ENCODE measurements around the gene LECT2.

LECT2 gene

DNA sequence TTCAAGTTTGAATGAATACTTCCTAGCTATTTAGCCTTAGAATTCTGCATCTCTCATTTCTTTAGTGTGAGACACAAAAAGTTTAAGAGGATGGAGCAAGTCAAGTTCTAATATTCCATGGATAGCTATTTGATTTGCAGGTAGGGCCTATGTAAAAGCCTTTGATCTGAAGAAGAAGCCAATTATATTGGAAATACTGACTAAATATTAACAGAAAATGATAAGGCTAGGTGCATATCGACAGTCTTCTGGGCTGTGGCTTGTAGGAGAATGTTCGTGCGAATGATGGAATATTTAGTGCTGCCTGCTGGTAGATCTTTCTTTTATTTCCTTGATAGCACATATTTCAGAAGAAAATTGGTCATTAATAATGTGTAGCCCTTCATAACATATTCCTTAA is at the start of gene LECT2:
Gene LECT2, minus strand, starts transcription at position 85 of the 400 bp plus-strand sequence. CDS start 150 bp downstream, outside the sequence.
- no peak for DNase-seq

DNA sequence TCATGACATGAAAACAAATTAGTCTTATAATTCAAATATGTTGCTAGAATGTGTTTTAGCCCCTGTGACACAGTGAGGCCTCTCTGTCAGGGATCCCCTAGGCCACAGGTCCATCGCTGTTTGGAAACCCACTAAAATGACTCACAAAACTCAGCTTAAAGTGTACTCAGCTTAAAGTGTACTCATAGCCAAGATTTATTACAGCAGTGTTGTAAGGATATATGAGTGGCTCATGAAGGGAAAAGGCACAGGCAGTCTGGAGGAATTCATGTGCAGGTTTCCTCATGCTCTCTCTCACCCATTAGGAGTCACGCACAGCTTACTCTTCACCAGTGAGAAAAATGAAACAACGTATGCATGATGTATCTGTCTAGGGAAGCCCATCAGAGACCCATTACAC is 49.7 kb upstream of the LECT2 start:
- no peak for DNase-seq

DNA sequence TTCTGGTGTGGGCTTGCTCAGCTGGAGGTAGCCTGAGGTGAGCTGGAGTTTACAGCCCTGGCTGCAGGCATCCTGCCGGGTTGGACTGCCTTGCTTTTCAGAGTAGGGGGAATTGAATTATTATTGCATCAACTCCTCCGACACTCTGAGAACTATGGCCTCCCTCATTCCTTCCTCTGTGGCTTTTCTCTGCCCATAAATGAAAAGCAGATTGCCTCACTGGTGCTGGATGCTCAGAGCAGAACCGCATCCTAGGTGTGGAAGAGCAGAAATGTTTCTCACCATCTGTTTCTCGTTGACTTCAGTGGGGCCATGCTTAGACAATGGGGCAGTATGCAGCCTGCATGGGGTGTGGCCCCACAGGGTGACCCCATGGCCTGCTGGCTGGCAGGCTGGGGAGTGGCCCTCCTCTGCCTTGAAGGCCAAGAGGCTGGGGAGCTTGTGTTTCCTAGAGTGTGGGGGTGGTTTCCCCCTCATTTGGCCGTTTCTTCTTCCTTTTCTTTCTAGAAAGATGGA is 46.7 kb upstream of the LECT2 start:
- no peak for DNase-seq

- DNase-seq = no peak
Measured at GRCh38 chr5:136000932-136001331, 46.1 kb upstream of the LECT2 start.

DNA sequence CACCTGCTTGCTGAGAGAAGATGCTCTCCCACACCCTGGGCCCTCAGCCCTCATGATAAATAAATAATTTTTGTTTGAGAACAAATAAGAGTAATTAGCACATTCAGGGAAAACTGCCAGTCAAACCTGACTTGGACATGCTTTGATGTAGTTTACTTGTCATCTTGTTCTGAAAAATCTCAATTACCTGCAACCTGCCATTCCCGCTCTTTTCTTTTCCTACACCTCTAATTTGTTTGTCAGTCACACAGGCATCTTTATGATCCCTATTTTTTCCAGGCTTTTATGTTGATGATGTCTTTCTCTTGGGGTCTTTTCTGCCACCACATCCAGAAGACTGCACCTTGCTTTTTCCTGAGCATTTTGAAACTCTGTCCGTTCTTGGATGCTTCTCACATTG is 45.4 kb upstream of the LECT2 start:
- no peak for DNase-seq

DNA sequence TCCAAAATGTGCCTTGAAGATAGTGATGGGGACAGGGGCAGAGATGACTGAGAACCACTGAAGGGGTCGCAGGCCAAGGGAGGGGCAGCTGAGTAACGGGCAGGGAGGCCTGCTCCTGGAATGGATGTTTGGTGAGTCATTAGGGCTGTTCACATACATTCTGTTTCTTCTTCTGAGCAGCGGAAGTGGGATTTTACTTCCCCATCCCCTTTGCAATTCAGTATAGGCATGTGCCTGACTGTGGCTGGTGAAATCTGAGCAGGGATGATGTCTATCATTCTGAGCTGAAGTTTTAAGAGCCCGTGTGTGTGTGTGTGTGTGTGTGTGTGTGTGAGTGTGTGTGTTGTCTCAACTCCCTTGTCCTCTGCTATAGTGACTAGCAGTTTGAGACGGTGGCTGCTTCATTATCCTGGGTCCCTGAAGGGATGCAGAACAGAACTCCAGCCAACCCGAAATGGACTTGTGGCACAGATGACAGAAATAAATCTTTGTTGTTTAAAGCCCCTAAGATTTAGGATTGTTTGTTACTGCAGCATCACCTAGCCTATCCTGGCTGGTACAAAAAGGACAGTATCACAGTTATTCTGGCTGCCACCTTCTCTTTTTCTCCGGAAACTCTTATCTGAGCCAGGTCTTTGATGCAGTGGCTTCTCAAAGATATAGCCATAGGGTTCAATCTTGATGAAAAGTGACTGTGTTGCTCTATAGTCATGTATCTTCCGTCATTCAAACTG is 44.8 kb upstream of the LECT2 start:
- DNase-seq = no peak

- DNase-seq = no peak
Measured at GRCh38 chr5:135998889-135999288, 44.1 kb upstream of the LECT2 start.

DNA sequence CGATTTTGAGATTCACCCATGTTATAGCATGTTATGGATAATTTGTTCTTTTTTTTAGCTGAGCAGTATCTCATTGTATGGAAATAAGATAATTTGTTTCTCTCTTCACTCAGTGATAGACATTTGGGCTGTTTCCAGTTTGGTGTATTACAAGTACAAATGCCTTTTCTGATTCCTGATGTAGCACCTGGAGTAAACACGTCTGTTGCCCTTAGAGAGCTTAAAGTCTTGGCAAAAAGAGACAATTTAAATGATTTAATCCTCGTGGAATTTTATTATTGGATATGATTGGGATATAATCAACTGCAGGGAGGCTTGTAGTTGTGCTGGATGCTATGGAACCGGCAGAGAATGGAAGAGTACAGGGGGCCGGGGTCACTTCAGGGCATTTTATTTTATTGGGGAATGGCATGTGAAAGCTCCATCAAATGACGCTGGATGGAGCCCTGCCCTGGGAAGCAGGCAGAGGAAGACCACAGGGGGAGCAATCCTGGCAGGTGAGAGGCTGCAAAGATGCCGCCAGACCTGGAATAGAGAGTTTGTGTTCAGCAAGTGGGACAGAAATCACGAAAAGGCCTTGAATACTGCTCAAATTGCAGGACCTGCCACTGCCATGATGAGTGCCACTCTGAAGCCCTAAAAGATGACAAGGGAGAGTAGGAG is 43.0 kb upstream of the LECT2 start:
- DNase-seq = no peak

DNA sequence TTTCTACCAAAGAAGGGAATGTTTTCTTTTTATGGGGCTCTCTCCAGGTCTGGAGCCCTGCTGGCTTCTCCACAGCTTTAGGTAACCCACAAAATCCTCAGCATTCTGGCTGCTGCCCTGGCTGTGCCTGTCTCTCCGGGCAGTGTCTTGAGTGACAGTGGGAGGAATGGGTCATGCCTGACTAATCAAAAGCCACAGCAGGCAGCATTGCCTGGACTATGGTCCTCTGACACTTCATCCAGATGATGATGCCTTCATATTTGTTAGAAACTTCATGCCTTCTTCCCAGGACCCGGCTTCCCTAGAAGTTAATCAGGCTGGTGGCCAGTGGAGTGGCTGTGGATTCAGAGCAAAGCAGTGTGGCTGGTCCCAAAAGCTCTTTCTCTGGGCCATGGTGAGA is 41.8 kb upstream of the LECT2 start:
- no peak for DNase-seq

GRCh38 chr5:135995976-135996375 is 41.2 kb upstream of the LECT2 start:
- DNase-seq = no peak

DNA sequence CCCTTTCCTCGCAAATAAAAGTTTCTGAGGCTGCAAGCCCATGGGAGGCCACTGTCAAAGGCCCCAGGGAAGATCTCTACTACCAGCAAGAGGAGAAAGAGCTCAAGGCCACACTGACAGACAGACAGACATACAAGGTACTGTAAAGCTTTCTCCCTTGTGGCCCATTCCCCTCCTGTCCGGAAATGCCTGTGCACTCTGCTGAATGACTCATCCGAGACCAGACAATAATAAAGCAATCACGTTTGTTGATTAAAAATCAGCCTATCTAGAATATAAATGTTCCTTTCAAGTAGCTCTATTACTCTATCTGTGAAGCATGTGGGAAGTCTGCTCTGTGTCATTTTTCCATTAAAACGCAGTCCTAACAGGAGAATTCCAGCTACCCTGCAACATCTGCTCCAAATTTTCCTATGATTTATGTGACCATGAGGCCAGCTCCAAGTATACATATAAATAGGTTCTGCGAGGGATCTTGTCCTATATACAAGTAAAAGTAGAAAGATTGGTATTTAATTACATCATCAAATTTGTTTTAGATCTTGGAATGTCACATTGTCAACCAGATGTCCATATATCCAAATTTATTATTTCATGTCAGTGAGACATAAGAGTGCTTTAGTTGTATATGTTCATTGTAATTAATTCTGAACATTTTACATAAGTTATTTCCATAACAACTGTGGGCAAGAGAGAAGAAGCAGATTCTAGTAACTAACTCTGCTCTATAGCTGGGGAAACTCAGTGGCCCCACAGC is 39.3 kb upstream of the LECT2 start:
- DNase-seq = no peak

GRCh38 chr5:135993335-135993879 is 38.6 kb upstream of the LECT2 start:
- DNase-seq = no peak

GRCh38 chr5:135991429-135991828 is 36.6 kb upstream of the LECT2 start:
- no peak for DNase-seq

GRCh38 chr5:135990528-135991255 is 35.9 kb upstream of the LECT2 start:
- no peak for DNase-seq

- DNase-seq = no peak
Measured at GRCh38 chr5:135989686-135990085, 34.9 kb upstream of the LECT2 start.

- DNase-seq = no peak
Measured at GRCh38 chr5:135988546-135988945, 33.8 kb upstream of the LECT2 start.

GRCh38 chr5:135986891-135987401 is 32.2 kb upstream of the LECT2 start:
- no peak for DNase-seq

DNA sequence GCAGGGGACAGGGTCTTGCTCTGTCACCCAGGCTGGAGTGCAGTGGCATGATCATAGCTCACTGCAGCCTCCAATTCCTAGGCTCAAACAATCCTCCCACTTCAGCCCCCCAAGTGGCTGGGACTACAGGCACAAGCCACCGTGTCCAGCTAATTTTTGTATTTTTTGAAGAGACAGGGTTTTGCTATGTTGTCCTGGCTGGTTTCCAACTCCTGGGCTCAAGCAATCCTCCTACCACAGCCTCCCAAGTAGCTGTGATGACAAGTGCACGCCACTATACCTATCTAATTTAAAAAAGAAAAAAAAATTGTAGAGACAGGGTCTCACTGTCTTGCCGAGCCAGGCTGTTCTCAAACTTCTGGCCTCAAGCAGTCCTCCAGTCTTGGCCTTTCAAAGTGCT is 31.6 kb upstream of the LECT2 start:
- DNase-seq = no peak

GRCh38 chr5:135985951-135986350 is 31.2 kb upstream of the LECT2 start:
- DNase-seq = no peak

DNA sequence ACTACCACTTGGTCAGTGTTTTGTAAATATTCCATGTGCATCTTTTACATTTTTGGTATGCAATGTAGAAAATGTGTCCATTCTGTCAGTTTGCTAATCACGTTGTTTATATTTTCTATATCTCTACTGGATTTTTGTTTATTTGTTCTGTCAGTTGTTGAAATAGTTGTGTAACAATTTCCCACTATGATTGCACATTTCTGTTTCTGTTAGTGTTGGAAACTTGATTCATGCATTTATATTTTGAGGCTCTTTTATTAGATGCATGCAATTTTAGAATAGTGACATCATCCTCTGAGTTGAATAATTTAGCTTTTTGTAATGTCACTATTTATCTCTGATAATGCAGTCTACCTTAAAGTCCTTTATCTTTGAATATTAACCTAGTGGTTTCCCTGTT is 25.8 kb upstream of the LECT2 start:
- DNase-seq = no peak

GRCh38 chr5:135979510-135979909 is 24.7 kb upstream of the LECT2 start:
- no peak for DNase-seq

DNA sequence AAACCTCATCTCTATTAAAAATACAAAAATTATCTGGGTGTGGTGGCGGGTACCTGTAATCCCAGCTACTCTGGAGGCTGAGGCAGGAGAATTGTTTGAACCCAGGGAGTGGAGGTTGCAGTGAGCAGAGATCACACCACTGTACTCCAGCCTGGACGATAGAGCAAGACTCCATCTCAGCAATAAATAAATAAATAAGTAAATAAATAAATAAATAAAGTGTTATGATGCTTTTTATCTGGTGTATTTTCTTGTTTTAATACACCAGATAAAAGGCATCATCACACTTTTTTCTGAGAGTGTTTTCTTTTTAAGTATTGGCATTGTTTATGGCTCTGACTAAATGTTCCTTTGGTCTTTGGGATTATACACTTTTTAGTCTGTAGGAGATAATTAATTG is 24.2 kb upstream of the LECT2 start:
- DNase-seq = no peak

Measured in T1000 (cell line).